Endothelial cell of hepatic sinusoid (primary cell): ENCODE measurements around the gene ZNF358.

Source experiments
- in situ Hi-C: cut with HindIII; loops from 2 replicates; pipeline ENCODE4 v1.10.0; 2017; ENCODE audit warnings: low sequenced_read_pairs

Gene ZNF358

DNA sequence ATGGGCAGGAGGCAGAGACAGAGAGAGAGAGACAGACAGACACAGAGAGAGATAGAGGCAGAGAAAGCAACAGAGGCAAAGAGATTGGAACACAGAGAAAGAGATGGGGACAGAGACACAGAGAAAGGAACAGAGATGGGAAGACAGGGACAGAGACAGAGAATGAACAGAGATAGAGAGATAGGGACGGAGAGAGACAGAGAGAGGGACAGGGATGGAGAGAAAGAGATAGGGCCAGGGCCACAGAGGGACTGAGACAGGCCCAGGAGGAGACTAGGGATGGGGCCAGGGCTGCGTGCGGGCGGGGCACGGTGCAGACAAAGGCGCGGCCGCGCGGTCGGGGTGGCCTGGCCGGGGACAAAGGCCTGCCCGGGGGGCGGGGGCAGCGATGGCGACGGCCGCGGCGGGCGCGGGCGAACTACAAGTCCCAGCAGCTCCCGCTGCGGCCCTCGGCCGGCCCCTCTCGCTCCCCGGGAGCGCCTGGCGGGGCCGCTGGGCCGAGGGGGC, at the start of gene ZNF358:
Gene ZNF358, plus strand, starts transcription at position 459 of the 507 bp plus-strand sequence. CDS start 3,140 bp downstream, outside the sequence.
- in situ Hi-C loops, result no loop called here

DNA sequence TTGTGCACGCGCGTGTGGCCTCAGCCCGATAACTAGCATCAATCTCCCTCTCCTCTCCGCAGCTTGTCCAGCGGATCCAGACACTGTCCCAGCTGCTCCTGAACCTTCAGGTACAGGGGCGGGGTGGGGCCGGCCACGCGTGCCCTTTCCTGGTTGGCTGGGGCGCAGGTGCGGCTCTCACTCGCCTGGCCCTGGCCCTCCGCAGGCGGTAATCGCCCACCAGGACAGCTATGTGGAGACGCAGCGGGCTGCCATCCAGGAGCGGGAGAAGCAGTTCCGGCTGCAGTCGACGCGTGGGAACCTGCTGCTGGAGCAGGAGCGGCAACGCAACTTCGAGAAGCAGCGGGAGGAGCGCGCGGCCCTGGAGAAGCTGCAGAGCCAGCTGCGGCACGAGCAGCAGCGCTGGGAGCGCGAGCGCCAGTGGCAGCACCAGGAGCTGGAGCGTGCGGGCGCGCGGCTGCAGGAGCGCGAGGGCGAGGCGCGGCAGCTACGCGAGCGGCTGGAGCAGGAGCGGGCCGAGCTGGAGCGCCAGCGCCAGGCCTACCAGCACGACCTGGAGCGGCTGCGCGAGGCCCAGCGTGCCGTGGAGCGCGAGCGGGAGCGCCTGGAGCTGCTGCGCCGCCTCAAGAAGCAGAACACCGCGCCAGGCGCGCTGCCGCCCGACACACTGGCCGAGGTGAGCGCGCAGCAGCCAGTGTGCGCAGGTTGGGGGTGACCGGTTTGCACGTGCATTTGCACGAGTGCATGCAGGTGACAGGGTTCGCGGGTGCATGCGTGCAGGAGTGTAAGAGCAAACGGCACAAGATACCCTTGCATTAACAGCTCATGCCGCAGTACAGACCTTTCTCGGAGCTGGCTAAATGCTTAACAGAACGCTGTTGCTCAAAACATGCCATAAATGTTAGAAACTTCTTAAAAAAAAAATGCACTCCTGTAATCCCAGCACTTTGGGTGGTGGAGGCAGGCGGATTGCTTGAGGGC, 48.6 kb upstream of the ZNF358 start:
- in situ Hi-C loops, result no loop called here

DNA sequence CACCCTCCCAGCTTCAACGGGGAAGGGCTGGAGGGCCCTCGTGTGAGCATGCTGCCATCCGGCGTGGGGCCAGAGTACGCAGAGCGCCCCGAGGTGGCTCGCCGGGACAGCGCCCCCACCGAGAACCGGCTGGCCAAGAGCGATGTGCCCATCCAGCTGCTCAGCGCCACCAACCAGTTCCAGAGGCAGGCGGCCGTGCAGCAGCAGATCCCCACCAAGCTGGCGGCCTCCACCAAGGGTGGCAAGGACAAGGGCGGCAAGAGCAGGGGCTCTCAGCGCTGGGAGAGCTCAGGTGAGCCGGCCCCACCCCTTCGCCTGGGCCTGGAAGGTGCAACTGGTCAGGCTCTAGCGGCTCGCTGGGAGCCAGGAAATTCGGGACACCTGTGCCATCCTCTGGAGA, 47.1 kb upstream of the ZNF358 start:
- in situ Hi-C loops, result no loop called here

DNA sequence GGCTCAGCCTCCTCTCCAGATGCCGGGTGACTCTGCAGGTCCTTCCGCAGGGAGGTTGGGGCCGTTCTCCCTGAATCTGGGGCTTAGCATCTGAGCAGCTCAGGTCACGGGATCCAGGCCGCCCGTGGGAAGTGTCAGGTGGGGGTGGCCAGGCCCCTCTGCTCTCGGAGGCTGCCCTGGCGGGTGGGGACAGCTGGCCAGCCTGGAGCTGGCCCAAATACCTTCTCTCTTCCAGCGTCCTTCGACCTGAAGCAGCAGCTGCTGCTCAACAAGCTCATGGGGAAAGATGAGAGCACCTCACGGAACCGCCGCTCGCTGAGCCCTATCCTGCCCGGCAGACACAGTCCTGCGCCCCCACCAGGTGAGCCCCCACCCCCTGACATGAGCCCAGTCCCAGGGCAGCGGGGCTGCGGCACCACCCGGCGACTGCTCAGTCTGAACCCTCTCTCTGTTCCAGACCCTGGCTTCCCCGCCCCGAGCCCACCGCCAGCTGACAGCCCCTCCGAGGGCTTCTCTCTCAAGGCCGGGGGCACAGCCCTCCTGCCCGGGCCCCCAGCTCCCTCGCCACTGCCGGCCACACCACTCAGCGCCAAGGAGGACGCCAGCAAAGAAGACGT, 46.1 kb upstream of the ZNF358 start:
- in situ Hi-C loops, result no loop called here

DNA sequence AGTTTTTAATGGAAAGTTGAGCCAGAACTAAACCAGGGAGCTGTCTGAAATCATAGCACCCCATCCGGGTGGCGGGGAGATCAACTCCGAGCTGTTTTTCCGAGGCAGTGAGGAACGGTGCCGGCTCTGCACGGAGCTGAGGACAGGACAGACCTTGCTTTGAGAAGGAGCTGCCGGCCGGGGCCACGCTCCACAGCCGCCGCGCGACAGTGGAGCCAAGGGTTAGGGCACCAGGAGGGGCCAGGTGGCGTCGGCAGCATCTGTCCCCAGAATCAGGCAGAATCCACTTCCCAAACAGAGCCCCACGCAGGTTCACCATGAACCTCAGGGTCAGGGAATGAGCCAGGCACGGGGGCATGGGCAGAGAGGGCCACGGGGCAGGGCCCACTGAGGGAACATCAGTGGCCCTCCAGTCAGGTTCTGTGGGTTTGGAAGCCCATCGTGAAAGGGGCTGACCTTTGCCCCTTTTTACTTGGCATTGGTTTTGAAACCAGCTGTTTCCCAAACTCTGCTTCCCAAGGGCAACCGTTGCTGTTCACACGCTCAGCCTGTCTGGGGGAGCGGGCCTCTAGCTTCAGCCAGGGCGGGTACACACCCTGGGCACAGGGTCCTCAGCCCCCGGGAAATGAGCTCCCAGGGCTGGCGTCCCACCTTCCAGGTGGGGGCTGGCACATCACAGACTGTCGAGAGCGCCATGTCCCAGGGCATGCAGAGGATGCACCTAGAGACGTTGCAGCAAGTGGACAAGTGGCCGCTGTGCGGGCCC, 45.2 kb upstream of the ZNF358 start:
- in situ Hi-C loops, result no loop called here

DNA sequence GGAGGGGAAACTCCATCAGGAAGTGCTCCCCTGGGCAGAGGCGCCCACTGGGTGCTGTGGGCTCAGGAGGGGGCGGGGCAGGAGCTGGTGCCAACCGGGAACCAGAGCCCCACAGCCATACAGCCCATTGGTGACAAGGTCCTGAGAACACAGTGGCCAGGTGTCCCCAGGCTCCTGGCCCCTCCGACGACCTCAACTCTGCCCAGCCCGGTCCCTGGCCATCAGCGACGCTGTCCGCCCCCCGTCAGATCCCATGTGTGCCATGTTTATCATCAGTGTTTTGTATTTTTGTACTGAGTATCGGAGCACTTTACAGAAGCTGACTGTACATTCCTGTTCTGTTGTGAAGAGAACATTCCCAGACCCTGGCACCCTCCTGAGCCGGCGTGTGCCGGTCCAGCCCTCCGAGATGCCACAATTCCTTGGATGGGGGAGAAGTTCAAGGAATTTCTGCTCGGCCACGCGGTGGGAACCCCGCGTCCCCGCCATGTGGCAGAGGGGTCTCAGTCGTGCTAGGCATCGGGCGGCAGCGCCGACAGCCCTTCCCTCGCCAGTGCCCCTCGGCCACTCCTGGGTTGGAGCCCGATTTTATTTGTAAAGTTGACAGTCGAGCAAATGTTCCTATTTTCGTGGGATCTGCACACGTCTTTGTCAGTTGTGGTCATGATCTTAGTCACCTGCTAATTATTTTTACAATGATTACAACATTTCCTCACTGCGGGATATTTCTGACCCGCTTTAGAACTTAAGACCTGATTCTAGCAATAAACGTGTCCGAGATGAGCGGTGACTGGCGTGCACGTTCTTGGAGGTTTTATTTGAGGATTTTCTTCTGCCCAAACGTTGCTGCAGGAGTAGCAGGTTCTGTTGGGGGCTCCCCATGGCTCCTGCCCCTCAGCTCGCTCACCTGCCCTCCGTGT, 43.9 kb upstream of the ZNF358 start:
- in situ Hi-C loops, result no loop called here

DNA sequence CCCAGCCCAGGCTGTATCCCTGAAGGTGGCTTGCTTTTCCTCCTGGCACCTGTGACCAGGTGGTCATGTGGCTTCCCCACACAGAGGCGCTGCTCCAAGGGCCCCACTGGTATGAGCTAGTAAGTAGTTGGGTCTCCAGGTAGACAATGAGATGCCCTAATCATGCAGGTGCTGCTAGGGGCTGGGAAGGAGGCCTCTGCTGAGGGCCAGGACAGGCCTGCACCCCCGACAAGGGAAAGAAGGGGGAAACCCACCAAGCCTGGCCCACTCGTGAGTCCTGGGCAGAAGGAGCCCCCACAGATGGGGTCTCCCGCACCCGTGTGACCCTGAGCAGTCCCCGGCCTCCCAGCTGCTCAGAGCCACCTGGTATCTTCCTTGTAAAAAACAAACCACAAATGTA, 40.2 kb upstream of the ZNF358 start:
- in situ Hi-C loops, result no loop called here

DNA sequence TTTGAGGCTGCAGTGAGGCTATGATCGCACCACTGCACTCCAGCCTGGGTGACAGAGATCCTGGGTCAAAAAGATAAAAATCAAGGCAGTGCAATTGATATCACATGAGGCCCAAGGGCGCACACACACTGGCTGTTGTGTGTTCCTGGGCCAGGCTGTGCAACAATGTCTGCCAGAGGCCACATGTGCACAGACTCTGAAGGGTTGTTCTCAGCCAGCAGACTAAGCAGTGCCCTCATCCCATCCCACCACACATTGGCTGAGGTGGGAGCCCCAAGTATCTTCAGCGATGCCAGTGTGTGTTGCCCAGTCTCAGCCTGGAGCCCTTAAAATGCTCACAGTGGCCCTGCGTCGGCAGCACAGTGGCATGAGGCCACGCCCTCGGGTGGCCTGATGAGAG, 39.7 kb upstream of the ZNF358 start:
- in situ Hi-C loops, result no loop called here

DNA sequence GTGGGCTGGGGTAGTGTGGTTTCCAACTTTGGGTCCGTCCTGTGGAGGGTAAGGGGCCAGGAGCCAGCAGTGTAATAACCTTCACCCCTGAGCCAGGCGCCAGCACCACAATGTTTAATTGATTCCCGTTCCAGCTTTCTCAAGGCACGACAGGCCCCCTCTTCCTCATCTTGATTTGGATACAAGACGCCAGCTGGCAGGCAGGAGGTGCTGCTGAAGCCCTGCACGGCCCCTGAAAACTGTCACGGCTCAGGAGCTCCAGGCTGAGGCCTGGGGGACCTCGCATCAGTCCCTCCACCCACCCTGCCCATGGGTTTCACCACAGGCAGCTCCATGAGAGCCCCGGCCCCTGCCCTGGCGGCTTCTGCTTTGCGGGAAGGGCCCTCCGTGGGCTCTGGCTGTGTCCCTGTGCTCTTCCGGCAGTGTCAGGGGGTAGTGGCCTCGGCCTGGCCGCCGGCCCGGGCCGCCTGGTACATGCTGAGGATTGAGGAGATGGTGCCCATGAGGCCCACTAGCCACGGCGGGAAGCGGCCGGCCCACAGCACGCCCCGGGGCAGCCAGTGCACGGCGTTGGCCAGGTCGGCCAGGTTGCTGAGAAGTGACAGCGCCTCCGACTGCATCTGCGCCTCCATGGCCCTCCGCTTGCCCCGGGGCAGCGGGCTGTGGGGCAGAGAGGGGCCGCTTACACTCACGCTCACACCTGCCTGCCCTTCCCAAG, 39.0 kb upstream of the ZNF358 start:
- in situ Hi-C loops, result no loop called here

DNA sequence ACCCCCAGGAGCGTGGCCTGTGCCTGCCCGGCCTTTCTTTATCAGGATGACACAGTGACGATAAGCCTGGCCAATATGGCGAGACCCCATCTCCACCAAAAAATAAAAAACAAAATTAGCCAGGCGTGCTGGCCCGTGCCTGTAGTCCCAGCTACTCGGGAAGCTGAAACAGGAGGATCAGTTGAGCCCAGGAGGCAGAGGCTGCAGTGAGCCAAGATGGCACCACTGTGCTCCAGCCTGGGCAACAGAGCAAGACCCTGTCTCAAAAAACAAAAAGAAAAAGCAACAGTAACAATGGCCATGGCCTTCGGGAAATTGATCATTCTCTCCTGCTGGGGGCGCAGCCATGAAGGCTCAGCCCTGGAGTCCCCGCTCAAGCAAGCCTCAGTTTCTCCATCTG, 38.1 kb upstream of the ZNF358 start:
- in situ Hi-C loops, result no loop called here

DNA sequence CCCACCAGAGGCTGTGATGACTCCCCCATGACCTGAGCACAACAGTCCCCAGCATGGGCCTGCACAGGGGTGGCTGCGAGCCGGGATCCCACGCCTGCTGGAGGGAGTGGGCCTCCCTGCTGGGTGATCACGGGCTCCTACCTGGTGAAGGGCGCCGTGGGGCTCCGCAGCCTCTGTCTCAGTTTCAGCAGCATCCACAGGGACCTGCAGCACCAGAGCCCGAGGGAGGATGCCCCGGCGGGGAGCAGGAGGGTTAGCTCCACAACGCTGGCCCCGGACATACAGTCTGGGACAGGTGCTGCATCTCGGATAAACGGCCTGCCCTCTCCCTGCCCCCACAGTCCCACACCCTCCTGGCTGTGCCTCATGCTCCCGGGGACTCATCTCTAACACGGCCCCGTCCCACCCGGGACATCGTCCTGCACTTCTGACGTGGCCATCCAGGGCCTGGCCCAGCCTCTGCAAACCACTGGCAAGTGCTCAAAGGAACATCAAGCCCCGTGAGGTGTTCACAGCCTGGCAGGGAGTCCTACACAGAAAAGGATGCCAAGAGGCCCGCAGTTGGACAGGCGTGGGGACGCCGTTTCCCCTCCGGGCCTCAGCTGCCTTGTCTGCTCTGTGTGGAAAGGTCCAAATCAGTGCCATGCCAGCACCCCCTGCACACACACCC, 37.6 kb upstream of the ZNF358 start:
- in situ Hi-C loops, result no loop called here

DNA sequence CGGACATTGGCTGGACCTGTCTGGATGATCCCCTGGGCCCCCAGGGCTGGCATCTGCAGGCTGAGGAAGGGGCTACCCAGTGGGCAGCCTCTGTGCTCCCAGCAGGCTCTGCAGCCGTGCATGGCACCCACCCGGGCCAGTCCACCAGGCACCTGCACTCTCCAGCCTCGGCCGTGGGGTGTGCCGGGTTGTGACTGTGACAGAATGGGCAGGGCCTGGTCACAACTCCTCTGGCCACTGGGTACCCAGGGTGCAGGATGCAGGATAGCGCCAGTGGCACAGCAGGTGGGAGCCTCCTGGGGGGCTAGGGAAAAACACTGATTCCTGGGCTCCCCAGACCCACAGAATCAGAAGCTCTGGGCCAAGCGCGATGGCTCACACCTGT, 37.1 kb upstream of the ZNF358 start:
- in situ Hi-C loops, result no loop called here

DNA sequence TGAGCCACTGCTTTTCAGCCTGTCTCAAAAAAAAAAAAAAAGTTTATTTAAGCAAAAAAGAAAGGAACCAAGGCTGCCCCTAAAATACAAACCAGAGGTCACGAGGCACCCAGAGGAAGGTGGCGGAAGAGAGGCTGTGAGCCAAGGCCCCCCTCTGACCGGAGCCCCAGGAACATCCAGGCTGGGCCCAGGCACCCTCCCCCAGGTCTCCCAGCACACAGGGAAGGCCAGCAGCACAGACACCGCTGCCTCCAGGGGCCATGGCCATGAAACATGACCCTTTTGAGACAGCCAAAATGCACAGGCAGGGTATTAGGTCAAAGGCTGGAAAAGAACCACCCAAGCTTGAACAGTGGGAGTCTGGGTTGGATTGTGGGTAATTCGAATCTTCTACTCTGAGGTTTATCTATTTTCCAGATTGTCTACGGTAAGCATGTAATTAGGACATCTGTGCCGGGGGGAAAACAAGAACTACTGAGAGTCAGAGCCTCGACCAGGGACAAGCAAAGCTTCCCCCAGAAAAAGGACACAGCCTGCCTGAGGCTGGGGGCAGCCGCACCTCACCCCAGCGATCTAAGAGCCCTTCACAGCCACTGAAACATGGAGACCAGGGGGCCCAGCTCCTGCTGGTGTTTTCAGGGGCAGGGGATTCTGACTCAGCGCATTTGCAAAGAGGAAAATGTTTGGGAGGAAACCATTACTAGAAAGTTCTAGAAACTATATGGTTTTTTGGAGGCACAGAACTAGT, 35.5 kb upstream of the ZNF358 start:
- in situ Hi-C loops, result no loop called here

DNA sequence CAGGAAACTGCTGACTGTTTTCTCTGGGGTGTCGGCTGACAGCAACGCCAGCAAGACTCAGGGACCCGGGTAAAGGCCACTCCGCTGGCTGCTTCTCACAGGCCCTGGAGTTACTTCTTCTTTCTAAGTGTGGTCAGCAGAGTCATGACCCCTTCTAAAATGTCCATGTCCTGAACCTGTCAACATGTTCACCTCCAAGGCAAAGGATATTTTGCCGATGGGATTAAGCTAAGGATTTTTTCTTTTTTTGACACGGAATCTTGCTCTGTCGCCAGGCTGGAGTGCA, 35.0 kb upstream of the ZNF358 start:
- in situ Hi-C loops, result no loop called here

DNA sequence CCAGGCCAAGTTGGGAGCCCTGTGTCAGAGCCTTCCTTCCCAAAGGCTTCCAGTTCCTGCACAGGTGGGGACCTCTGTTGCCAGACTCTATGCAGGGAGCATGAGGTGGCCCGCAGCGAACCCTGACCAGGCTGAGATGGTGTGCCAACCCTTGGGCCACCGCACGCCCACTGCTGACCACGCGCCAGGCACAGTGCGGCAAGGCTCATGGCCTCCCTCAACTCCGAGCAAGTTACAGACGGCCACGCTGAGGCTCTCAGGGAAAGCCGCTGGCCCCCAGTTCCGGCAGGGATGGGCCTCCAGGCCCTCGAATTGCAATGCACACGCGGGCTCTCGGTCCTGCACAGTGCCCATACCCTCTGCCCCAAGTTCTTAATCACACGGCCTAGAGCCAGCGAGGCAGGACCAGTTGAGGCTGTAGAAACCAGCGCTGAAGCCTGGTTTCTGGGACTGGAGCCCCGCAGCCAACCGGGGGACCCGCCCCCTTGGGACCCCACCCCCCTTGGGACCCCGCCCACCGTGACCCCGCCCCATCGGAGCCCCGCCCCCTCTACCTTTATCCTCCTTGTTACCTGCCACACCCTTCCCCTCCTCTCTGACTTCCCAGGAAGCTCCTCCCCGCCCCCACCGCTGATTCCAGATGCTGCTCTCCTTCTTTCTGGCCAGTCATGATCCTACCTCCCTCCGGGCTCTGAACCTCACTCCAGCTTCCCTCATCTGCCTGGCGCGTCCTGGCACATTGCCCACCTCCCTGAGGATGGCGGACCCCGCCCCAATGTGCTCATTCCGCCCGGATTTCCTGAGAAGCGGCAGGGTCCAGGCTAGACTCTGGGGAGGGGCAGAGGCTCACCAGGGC, 33.1 kb upstream of the ZNF358 start:
- in situ Hi-C loops, result no loop called here

DNA sequence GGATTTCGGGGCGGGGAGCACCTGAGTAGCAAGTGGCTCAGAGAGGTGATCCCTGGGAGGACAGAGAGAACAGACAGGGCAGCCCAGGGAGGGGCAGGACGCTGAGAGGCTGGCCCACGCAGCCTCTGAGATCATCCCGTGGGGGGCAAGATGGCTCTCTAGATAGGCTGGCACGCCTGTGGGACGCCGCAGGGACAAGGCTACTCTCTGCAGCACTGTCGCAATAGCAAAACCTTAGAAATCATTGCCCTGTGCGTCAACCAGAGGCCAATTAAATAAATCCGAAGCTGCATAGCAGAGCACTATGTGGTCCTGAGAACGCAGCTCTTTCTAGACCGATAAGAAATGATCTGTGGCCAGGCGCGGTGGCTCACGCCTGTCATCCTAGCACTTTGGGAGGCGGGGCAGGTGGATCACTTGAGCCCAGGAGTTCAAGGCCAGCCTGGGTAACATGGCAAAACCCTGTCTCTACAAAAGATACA, 32.1 kb upstream of the ZNF358 start:
- in situ Hi-C loops, result no loop called here

DNA sequence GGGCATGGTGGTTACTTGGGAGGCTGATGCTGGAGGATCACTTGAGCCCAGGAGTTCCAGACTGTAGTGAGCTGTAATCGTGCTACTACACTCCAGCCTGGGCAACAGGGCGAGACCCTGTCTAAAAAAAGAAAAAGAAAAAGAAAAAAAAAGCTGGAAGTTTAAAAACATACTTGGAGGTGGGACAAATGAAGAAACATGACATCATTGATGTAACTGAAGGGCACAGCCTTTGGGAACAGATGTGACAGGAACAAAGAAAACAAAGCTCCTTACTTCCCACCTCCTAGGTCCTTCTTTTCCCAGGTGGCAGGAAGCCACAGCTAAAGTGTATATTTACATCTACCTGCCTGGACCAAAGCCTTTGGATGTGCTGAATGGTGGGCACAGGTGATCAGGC, 29.0 kb upstream of the ZNF358 start:
- in situ Hi-C loops, result no loop called here
